HepG2 (cell line): ENCODE data around the gene FBXL13. TPM values are rescaled to one million over a fixed set of nuclear protein-coding genes. Genes with fewer than 3 reads are reported as not detected.

ENCODE experiments used
- ATAC-seq: fragments of 200-7000 bp; cut with Tn5 transposase; 3 replicates; pipeline ENCODE4 v1.9.1; 2020; ENCODE audit warnings: mild to moderate bottlenecking, moderate library complexity
- BruUV-seq: library from RNA; stranded (reverse); fragments of 400-500 nt; replicated peaks from 2 replicates; lab custom pipeline; 2021; lab: Mats Ljungman, UMichigan
- CTCF ChIA-PET: fragments of 300-600 bp; formaldehyde crosslinking; extraction: SDS; loops from one replicate; lab custom pipeline; 2021; ENCODE audit warnings: low total read pairs, inconsistent platforms, low intra/inter-chr PET ratio; lab: Yijun Ruan, JAX
- POLR2A ChIA-PET: fragments of 350-600 bp; sonication (Branson Sonifier 250); formaldehyde crosslinking; loops from one replicate; lab custom pipeline; 2020; ENCODE audit warnings: antibody characterized with exemption, inconsistent platforms; lab: Yijun Ruan, JAX
- DNase-seq: peaks from one replicate; pipeline ENCODE4 v3.0.0-alpha.2; 2015; ENCODE audit warnings: low spot score
- FAIRE-seq: peaks from 3 replicates; lab custom pipeline; 2011; peaks lifted over from hg19 to GRCh38; lab: Jason Lieb, UNC
- H2AFZ ChIP-seq: one replicate; pipeline ENCODE4 v1.6.1; 2011; ENCODE audit warnings: low read length, inconsistent platforms
- H3K27ac ChIP-seq: fragments of 300-600 bp; 3 replicates; pipeline ENCODE4 v1.8.0; 2011; ENCODE audit warnings: mixed run types, mild to moderate bottlenecking, mixed read lengths, low read length, inconsistent platforms; ENCODE audit not compliant: insufficient read depth; ENCODE audit errors: extremely low read length
- H3K27me3 ChIP-seq, 2 experiments: fragments of 200-600 bp in 1 of 2; 2 replicates in 1 of 2; 3 replicates in 1 of 2; pipeline versions ENCODE4 v1.6.0 to v1.8.0; 2011; ENCODE audit warnings: low read length in 2 of 2, mild to moderate bottlenecking in 2 of 2, moderate library complexity in 2 of 2, inconsistent platforms in 1 of 2; ENCODE audit not compliant: insufficient read depth in 2 of 2, control insufficient read depth in 1 of 2
- H3K36me3 ChIP-seq, 2 experiments: fragments of 200-600 bp in 1 of 2; replicated peaks in 1 of 2; 2 replicates in 1 of 2; 3 replicates in 1 of 2; pipeline versions ENCODE4 v1.5.1 to v1.8.0; 2011; ENCODE audit warnings: low read length in 2 of 2, inconsistent platforms in 1 of 2; ENCODE audit not compliant: insufficient read depth in 2 of 2, control insufficient read depth in 1 of 2
- H3K4me1 ChIP-seq: 2 replicates; pipeline ENCODE4 v1.5.1; 2012; ENCODE audit warnings: low read length, inconsistent platforms; ENCODE audit not compliant: insufficient read depth
- H3K4me2 ChIP-seq: 2 replicates; pipeline ENCODE4 v1.6.0; 2011; ENCODE audit warnings: low read depth, low read length, inconsistent platforms
- H3K4me3 ChIP-seq, 3 experiments: fragments of 200-600 bp in 1 of 3; sonication (generic), shearing (Covaris generic) in 1 of 3; replicated peaks in 1 of 3; 2 replicates each; pipeline ENCODE4 v1.5.1; 2011 to 2016; ENCODE audit warnings: low read length in 3 of 3, inconsistent platforms in 2 of 3, low read depth in 2 of 3, mild to moderate bottlenecking in 2 of 3, control low read depth in 1 of 3, mixed read lengths in 1 of 3; ENCODE audit not compliant: insufficient read depth in 1 of 3
- H3K79me2 ChIP-seq: one replicate; pipeline ENCODE4 v1.6.1; 2011; ENCODE audit warnings: low read length, inconsistent platforms; ENCODE audit not compliant: insufficient read depth
- H3K9ac ChIP-seq: 2 replicates; pipeline ENCODE4 v1.6.0; 2011; ENCODE audit warnings: mild to moderate bottlenecking, low read depth, low read length, inconsistent platforms; ENCODE audit not compliant: insufficient read depth
- H3K9me3 ChIP-seq: 2 replicates; pipeline ENCODE4 v1.5.1; 2012; ENCODE audit warnings: mild to moderate bottlenecking, low read length
- H4K20me1 ChIP-seq: 2 replicates; pipeline ENCODE4 v1.6.0; 2011; ENCODE audit warnings: inconsistent platforms, mild to moderate bottlenecking, low read length, moderate library complexity; ENCODE audit not compliant: insufficient read depth
- CSRNP2 ChIP-seq: sonication (generic); formaldehyde crosslinking; conservative IDR thresholded peaks from 2 replicates; pipeline ENCODE4 v1.8.0; 2022; ENCODE audit warnings: low read depth, missing genetic modification reagents
- DDIT3 ChIP-seq: sonication (generic); formaldehyde crosslinking; IDR thresholded peaks from 2 replicates; pipeline ENCODE4 v1.4.0; 2020; ENCODE audit warnings: mild to moderate bottlenecking, missing genetic modification reagents
- GFI1 ChIP-seq: sonication (generic); formaldehyde crosslinking; IDR thresholded peaks from 2 replicates; pipeline ENCODE4 v1.5.0; 2020; ENCODE audit warnings: missing genetic modification reagents, mild to moderate bottlenecking, borderline replicate concordance
- HBP1 ChIP-seq: IDR thresholded peaks from 2 replicates; pipeline ENCODE4 v1.6.1; 2016; ENCODE audit warnings: low read depth, control low read depth
- HNF1A ChIP-seq, 2 experiments: sonication (generic) in 1 of 2; formaldehyde crosslinking in 1 of 2; IDR thresholded peaks; 2 replicates each; pipeline versions ENCODE4 v1.4.0 to v1.6.1; 2016 to 2020; ENCODE audit warnings: borderline replicate concordance in 1 of 2, low read depth in 1 of 2, mild to moderate bottlenecking in 1 of 2, missing genetic modification reagents in 1 of 2
- KLF9 ChIP-seq: IDR thresholded peaks from 2 replicates; pipeline ENCODE4 v1.6.1; 2016; ENCODE audit warnings: low read depth
- THAP11 ChIP-seq: IDR thresholded peaks from 2 replicates; pipeline ENCODE4 v1.6.1; 2016; ENCODE audit warnings: missing biosample characterization, missing genetic modification reagents
- ZMAT5 ChIP-seq: sonication (generic); formaldehyde crosslinking; IDR thresholded peaks from 2 replicates; pipeline ENCODE4 v1.5.0; 2020; ENCODE audit warnings: mild to moderate bottlenecking, low read depth, missing genetic modification reagents, borderline replicate concordance
- ZNF317 ChIP-seq: sonication (generic); formaldehyde crosslinking; IDR thresholded peaks from 2 replicates; pipeline ENCODE4 v1.5.0; 2020; ENCODE audit warnings: mild to moderate bottlenecking, missing genetic modification reagents
- ZNF564 ChIP-seq: sonication (generic); formaldehyde crosslinking; IDR thresholded peaks from 2 replicates; pipeline ENCODE4 v1.8.1; 2023; ENCODE audit warnings: mild to moderate bottlenecking, missing genetic modification reagents
- ZNF598 ChIP-seq: sonication (generic); formaldehyde crosslinking; IDR thresholded peaks from 2 replicates; pipeline ENCODE4 v1.5.1; 2020; ENCODE audit warnings: mild to moderate bottlenecking, missing genetic modification reagents, borderline replicate concordance
- ZNF776 ChIP-seq: sonication (generic); formaldehyde crosslinking; IDR thresholded peaks from 2 replicates; pipeline ENCODE4 v1.4.0; 2020; ENCODE audit warnings: mild to moderate bottlenecking, missing genetic modification reagents
- ZNF781 ChIP-seq: sonication (generic); formaldehyde crosslinking; IDR thresholded peaks from 2 replicates; pipeline ENCODE4 v1.5.1; 2020; ENCODE audit warnings: borderline replicate concordance, mild to moderate bottlenecking, missing genetic modification reagents; ENCODE audit errors: not compliant biosample characterization
- ZNF788 ChIP-seq: sonication (generic); formaldehyde crosslinking; IDR thresholded peaks from 2 replicates; pipeline ENCODE4 v1.5.0; 2020; ENCODE audit warnings: mild to moderate bottlenecking, missing genetic modification reagents, borderline replicate concordance
- in situ Hi-C: cut with HindIII; loops from 2 replicates; pipeline ENCODE4 v1.10.0; 2017; ENCODE audit warnings: low pct_unique_long_range_greater_than_20kb; ENCODE audit not compliant: extremely low pct_ligation_motif_present
- intact Hi-C: fragments of 100-400 bp; cut with micrococcal nuclease; formaldehyde crosslinking; loops from one replicate; pipeline ENCODE4 v1.10.0; 2022; ENCODE audit not compliant: unreplicated experiment
- polyA plus RNA-seq, 8 experiments: library from polyadenylated mRNA; depleted of rRNA in 3 of 8; stranded (reverse) in 7 of 8; unstranded in 1 of 8; fragments of >200 nt; fragmentation: Illumina TruSeq in 4 of 8; extraction: Trizol in 4 of 8; gene quantifications; 2 replicates each; pipeline versions ENCODE4 v1.2.1 to v1.2.3, GENCODE V29; 2011 to 2016; ENCODE audit warnings: low read depth in 4 of 8, missing spikeins in 1 of 8, mixed read lengths in 1 of 8; ENCODE audit not compliant: insufficient read depth in 1 of 8
- total RNA-seq, 5 experiments: library from RNA; depleted of rRNA; stranded (reverse); fragments of >200 nt; fragmentation: Illumina TruSeq; extraction: Trizol; gene quantifications; 2 replicates each; pipeline ENCODE4 v1.2.3, GENCODE V29; 2016; ENCODE audit warnings: low read depth in 1 of 5

The FBXL13 gene
- total and polyA plus RNA-seq, 2 of the 13 experiments (the other 11 are each of a cell fraction or from before 2014, with no cell fraction given) = 0.24 to 0.77 TPM

- TF ChIP-seq HNF1A (IDR thresholded peaks at IDR 0.05; ENCODE audit: low read depth) = no peak
- TF ChIP-seq HNF1A (CRISPR knock-in tag; IDR thresholded peaks at IDR 0.05; ENCODE audit: borderline replicate concordance) = no peak
- TF ChIP-seq ZNF317 (CRISPR knock-in tag) = no peak
- no peak for TF ChIP-seq ZNF788
- TF ChIP-seq, all 625 proteins: peak for 26
These were observed 82.9 kb downstream of the FBXL13 start (continued) for GRCh38 chr7:102991540-102992214.

- peaks cover 48% of the 10 kb centered on the region for H3K4me1 ChIP-seq
- H3K4me2 ChIP-seq = no peak overlapping the region
- no peaks in the 10 kb centered on the region for H3K36me3 ChIP-seq
- no peak overlapping the region for H3K9ac ChIP-seq
- BruUV-seq = no TSS peak
- FAIRE-seq = no peak
- no peak for DNase-seq
- no peak overlapping the region for H3K27ac ChIP-seq
- in situ Hi-C loops (no loop called here), intact Hi-C loops (no loop called here)
- H3K4me3 ChIP-seq = no peak overlapping the region
- no peak for ATAC-seq
- POLR2A ChIA-PET = no interaction called here
- no peaks in the 10 kb centered on the region for H4K20me1 ChIP-seq
- CTCF ChIA-PET = no interaction called here
- no peak overlapping the region for H2AFZ ChIP-seq
- no peaks in the 10 kb centered on the region for H3K79me2 ChIP-seq
- H3K27me3 ChIP-seq = no peaks in the 10 kb centered on the region
- H3K9me3 ChIP-seq = no peaks in the 10 kb centered on the region
- TF ChIP-seq GFI1 (no peak), ZNF564 (CRISPR knock-in tag) (no peak), DDIT3 (CRISPR knock-in tag) (no peak), HBP1 (no peak), CSRNP2 (no peak), THAP11 (CRISPR knock-in tag) (no peak), KLF9 (CRISPR knock-in tag) (no peak), ZNF598 (CRISPR knock-in tag) (no peak), ZNF776 (CRISPR knock-in tag) (no peak), ZNF781 (CRISPR knock-in tag) (no peak), ZMAT5 (CRISPR knock-in tag) (no peak)
These were observed 83.5 kb downstream of the FBXL13 start for GRCh38 chr7:102991077-102991539.
